GM23248 (cell line): ENCODE data around the gene OR10G6. TPM values are rescaled to one million over a fixed set of nuclear protein-coding genes. Genes with fewer than 3 reads are reported as not detected.
"Not testable (repeated sequence)": the region's sequence is repeated elsewhere in the genome, so short reads cannot be mapped to it uniquely, and the experiment has no call there.

ENCODE experiments used
- DNase-seq: peaks from one replicate; pipeline ENCODE4 v3.0.0-alpha.2; 2015
- H2AFZ ChIP-seq: fragments of 200-600 bp; sonication (generic); 2 replicates; pipeline ENCODE4 v1.6.1; 2016; ENCODE audit warnings: antibody characterized with exemption
- H3F3A ChIP-seq: fragments of 200-600 bp; sonication (generic); 2 replicates; pipeline ENCODE4 v1.6.1; 2016; ENCODE audit warnings: mild to moderate bottlenecking, antibody characterized with exemption, mixed run types; ENCODE audit not compliant: insufficient read depth
- H3K27ac ChIP-seq: fragments of 200-600 bp; sonication (generic); 2 replicates; pipeline ENCODE4 v1.5.1; 2016; ENCODE audit warnings: mild to moderate bottlenecking
- H3K27me3 ChIP-seq: fragments of 200-600 bp; sonication (generic); replicated peaks from 2 replicates; pipeline ENCODE4 v1.6.1; 2016; ENCODE audit warnings: mild to moderate bottlenecking; ENCODE audit not compliant: insufficient read depth
- H3K36me3 ChIP-seq: fragments of 200-600 bp; sonication (generic); 2 replicates; pipeline ENCODE4 v1.6.1; 2016; ENCODE audit warnings: low read depth, mild to moderate bottlenecking
- H3K4me1 ChIP-seq: fragments of 200-600 bp; sonication (generic); 2 replicates; pipeline ENCODE4 v1.6.1; 2016; ENCODE audit warnings: mild to moderate bottlenecking; ENCODE audit not compliant: insufficient read depth
- H3K4me2 ChIP-seq: fragments of 200-600 bp; sonication (generic); one replicate; pipeline ENCODE4 v1.6.1; 2016; ENCODE audit warnings: mild to moderate bottlenecking; ENCODE audit not compliant: unreplicated experiment
- H3K4me3 ChIP-seq: fragments of 200-600 bp; sonication (generic); 2 replicates; pipeline ENCODE4 v1.5.1; 2016; ENCODE audit warnings: mild to moderate bottlenecking
- H3K79me2 ChIP-seq: fragments of 200-600 bp; sonication (generic); 2 replicates; pipeline ENCODE4 v1.6.1; 2016; ENCODE audit warnings: mild to moderate bottlenecking; ENCODE audit not compliant: insufficient read depth
- H3K9ac ChIP-seq: fragments of 200-600 bp; sonication (generic); 2 replicates; pipeline ENCODE4 v1.6.1; 2016; ENCODE audit warnings: mild to moderate bottlenecking
- H3K9me2 ChIP-seq: fragments of 200-600 bp; sonication (generic); 2 replicates; pipeline ENCODE4 v1.6.1; 2016; ENCODE audit warnings: mixed run types, mild to moderate bottlenecking, moderate library complexity; ENCODE audit not compliant: insufficient read depth
- H3K9me3 ChIP-seq: fragments of 200-600 bp; sonication (generic); one replicate; pipeline ENCODE4 v1.6.1; 2017; ENCODE audit warnings: low read depth
- H4K20me1 ChIP-seq: fragments of 200-600 bp; sonication (generic); 2 replicates; pipeline ENCODE4 v1.6.0; 2016; ENCODE audit not compliant: insufficient read depth
- EZH2 ChIP-seq: fragments of 200-600 bp; sonication (generic); IDR thresholded peaks from 2 replicates; pipeline ENCODE4 v1.6.1; 2018; ENCODE audit warnings: antibody characterized with exemption, mild to moderate bottlenecking; ENCODE audit not compliant: insufficient read depth, poor library complexity, severe bottlenecking
- EZH2phosphoT487 ChIP-seq: fragments of 200-600 bp; sonication (generic); IDR thresholded peaks from 2 replicates; pipeline ENCODE4 v1.6.1; 2018; ENCODE audit warnings: antibody characterized with exemption, moderate library complexity, mild to moderate bottlenecking, low read depth; ENCODE audit not compliant: insufficient read depth
- WGBS, 2 experiments: methylation state at CpG; one replicate each; pipeline ENCODE4 v1.1.6; 2015 to 2017; ENCODE audit warnings: low lambda C conversion rate in 2 of 2, low coverage in 1 of 2; ENCODE audit errors: missing lambda C conversion rate in 2 of 2; 5-methylcytosine and 5-hydroxymethylcytosine counted together
- in situ Hi-C: fragments of 300-500 bp; cut with MboI; formaldehyde crosslinking; loops from 2 replicates; pipeline ENCODE4 v1.15.0; 2020
- polyA plus RNA-seq: library from polyadenylated mRNA; unstranded; fragments of >200 nt; fragmentation: Nextera tagmentation; extraction: Ambion mirVana; gene quantifications from 2 replicates; pipeline ENCODE4 v1.2.1, GENCODE V29; 2016
- total RNA-seq: library from RNA; depleted of rRNA; stranded (reverse); fragments of >200 nt; shearing (Covaris generic); gene quantifications from 2 replicates; pipeline ENCODE4 v1.2.3, GENCODE V29; 2014

The OR10G6 gene
- total and polyA plus RNA-seq, 2 experiments from 2014 or later: not detected

DNA sequence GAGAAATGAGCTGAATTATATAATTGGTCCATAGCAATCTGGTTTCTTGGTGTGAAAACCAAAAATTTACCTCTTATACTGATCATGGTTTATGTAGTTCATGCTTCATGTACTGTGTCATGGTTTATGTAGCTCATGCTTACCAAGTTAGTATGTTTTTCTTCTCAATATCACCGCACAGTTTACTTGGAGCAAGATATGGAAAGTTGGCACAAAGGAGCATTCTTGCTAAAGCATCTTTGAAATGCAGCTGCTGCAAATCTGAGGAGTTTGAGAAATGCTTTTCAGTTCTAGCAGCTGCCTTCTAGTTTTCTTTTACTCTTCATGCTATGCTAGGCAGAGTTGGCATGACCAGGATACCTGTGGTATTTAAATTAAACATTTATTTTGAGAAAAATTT, 41.7 kb upstream of the OR10G6 start:
- no peak overlapping the region for H3K4me2 ChIP-seq
- no peaks in the 10 kb centered on the region for H3K36me3 ChIP-seq
- WGBS, 2 experiments: 29 to 50% methylated on average over 1 of the region's 1 CpG
- in situ Hi-C loops: no loop called here
- H3K27me3 ChIP-seq: no peaks in the 10 kb centered on the region
- no peak overlapping the region for H3K27ac ChIP-seq
- no peaks in the 10 kb centered on the region for H4K20me1 ChIP-seq
- no peak for TF ChIP-seq EZH2
- TF ChIP-seq EZH2phosphoT487: no peak
- H3K79me2 ChIP-seq: no peaks in the 10 kb centered on the region
- no peaks in the 10 kb centered on the region for H3K9me2 ChIP-seq
- DNase-seq: no peak
- no peaks in the 10 kb centered on the region for H3F3A ChIP-seq
- H2AFZ ChIP-seq: no peak overlapping the region
- no peaks in the 10 kb centered on the region for H3K9me3 ChIP-seq
- no peaks in the 10 kb centered on the region for H3K4me1 ChIP-seq
- H3K4me3 ChIP-seq: no peak overlapping the region
- H3K9ac ChIP-seq: no peak overlapping the region

DNA sequence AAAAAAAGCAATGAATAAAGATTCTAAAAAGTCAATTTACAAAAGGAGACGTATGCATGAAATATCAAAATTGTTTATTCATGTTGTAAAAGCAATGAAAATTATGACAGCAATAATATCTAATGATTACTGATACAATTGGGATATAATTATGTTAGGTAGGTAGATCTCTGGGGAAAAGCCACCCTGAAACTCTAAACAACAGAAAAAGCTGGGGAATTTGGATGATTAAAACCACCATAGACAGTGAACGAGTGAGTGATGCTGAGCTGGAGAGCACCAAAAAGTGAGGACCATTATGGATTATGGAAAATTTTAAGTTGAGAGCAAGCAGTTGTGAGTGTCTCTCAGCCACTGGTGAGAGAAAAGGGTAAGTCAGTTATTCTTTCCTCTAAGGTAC, 31.5 kb upstream of the OR10G6 start, which contains the start of gene OR10G8:
TSS of gene OR10G8 (plus strand) at position 301 of the 400 bp plus-strand sequence. CDS start 2,825 bp downstream, outside the sequence.
- Histone ChIP-seq H4K20me1 (no peaks in the 10 kb centered on the region), H3K4me1 (no peaks in the 10 kb centered on the region), H3K27me3 (no peaks in the 10 kb centered on the region), H3K9me3 (no peaks in the 10 kb centered on the region), H2AFZ (no peak within 1 kb of the TSS), H3K36me3 (no peaks in the 10 kb centered on the region), H3K4me2 (no peak within 1 kb of the TSS), H3K27ac (no peak within 1 kb of the TSS), H3K9me2 (no peaks in the 10 kb centered on the region), H3K79me2 (no peaks in the 10 kb centered on the region), H3K4me3 (no peak within 1 kb of the TSS), H3F3A (no peaks in the 10 kb centered on the region), H3K9ac (no peak within 1 kb of the TSS)
- WGBS, 2 experiments: 2 to 16% methylated on average over 2 of the region's 2 CpGs
- no peak for TF ChIP-seq EZH2phosphoT487
- TF ChIP-seq EZH2: no peak
- no peak for DNase-seq
- in situ Hi-C loops: no loop called here

DNA sequence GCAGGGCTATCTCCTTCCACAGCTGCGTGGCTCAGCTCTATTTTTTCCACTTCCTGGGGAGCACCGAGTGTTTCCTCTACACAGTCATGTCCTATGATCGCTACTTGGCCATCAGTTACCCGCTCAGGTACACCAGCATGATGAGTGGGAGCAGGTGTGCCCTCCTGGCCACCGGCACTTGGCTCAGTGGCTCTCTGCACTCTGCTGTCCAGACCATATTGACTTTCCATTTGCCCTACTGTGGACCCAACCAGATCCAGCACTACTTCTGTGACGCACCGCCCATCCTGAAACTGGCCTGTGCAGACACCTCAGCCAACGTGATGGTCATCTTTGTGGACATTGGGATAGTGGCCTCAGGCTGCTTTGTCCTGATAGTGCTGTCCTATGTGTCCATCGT, 20.9 kb upstream of the OR10G6 start:
- H4K20me1 ChIP-seq, H3K4me2 ChIP-seq, H3K9me3 ChIP-seq, DNase-seq, in situ Hi-C loops, H3K27me3 ChIP-seq, H3K9ac ChIP-seq, H3K9me2 ChIP-seq, H3K79me2 ChIP-seq, H3K4me1 ChIP-seq, H3F3A ChIP-seq, H2AFZ ChIP-seq, H3K4me3 ChIP-seq, H3K36me3 ChIP-seq, H3K27ac ChIP-seq: not testable (repeated sequence)
- WGBS, 2 experiments: 46 to 53% methylated on average over 5 to 6 of the region's 9 CpGs

- Histone ChIP-seq H3K4me1 (no peaks in the 10 kb centered on the region), H3K4me2 (no peak within 1 kb of the TSS), H3K36me3 (no peaks in the 10 kb centered on the region), H3K9me3 (no peaks in the 10 kb centered on the region), H4K20me1 (no peaks in the 10 kb centered on the region), H3K27me3 (no peaks in the 10 kb centered on the region), H3F3A (no peaks in the 10 kb centered on the region), H3K4me3 (no peak within 1 kb of the TSS), H3K9me2 (no peaks in the 10 kb centered on the region), H2AFZ (no peak within 1 kb of the TSS), H3K9ac (no peak within 1 kb of the TSS), H3K27ac (no peak within 1 kb of the TSS), H3K79me2 (no peaks in the 10 kb centered on the region)
- in situ Hi-C loops: no loop called here
- no peak for DNase-seq
- no peak for TF ChIP-seq EZH2
- 18 to 21% methylated on average over 2 of the region's 2 CpGs for WGBS, 2 experiments
Measured at GRCh38 chr11:124012697-124013096, 17.7 kb upstream of the OR10G6 start, which contains the start of gene OR10G4. Gene OR10G4, plus strand, starts transcription at chr11:124012997. Its CDS starts 2,578 bp downstream, at chr11:124015575.

- no peak for DNase-seq
- no peak overlapping the region for H3K4me3 ChIP-seq
- no peaks in the 10 kb centered on the region for H3K79me2 ChIP-seq
- H4K20me1 ChIP-seq: no peaks in the 10 kb centered on the region
- TF ChIP-seq EZH2 (no peak), EZH2phosphoT487 (no peak)
- H3K27ac ChIP-seq: no peak overlapping the region
- WGBS, 2 experiments: 31 to 45% methylated on average over 5 of the region's 5 CpGs
- H3F3A ChIP-seq: 0 out of 2 replicates have a peak, but pooled peaks cover under 1% of the 10 kb centered on the region
- no peak overlapping the region for H3K9ac ChIP-seq
- in situ Hi-C loops: no loop called here
- no peaks in the 10 kb centered on the region for H3K36me3 ChIP-seq
- peaks cover 4% of the 10 kb centered on the region; the same call in 1 of the 2 replicates for H3K4me1 ChIP-seq
- H3K9me3 ChIP-seq: no peaks in the 10 kb centered on the region
- no peak overlapping the region for H2AFZ ChIP-seq
- H3K4me2 ChIP-seq: no peak overlapping the region
- no peaks in the 10 kb centered on the region; the same call in 1 of the 2 replicates for H3K27me3 ChIP-seq
- no peaks in the 10 kb centered on the region for H3K9me2 ChIP-seq
Measured at GRCh38 chr11:123979311-123979710, 15.7 kb downstream of the OR10G6 start.
